Neuronal stem cell (in vitro differentiated cells): ENCODE measurements around the gene PCDHGC4.
A peak's percentile ranks its signal among the peaks of the same experiment; 100 is the strongest.

Experiments used
- DNase-seq: peaks from one replicate; pipeline ENCODE4 v3.0.0-alpha.2; 2013; ENCODE audit warnings: low spot score
- H2AFZ ChIP-seq: one replicate; pipeline ENCODE4 v1.6.1; 2013; ENCODE audit warnings: mild to moderate bottlenecking, low read length, inconsistent platforms
- H2AK5ac ChIP-seq: 2 replicates; pipeline ENCODE4 v1.6.1; 2013; ENCODE audit warnings: low read depth, mild to moderate bottlenecking, inconsistent platforms, low read length, moderate library complexity, mixed read lengths
- H2BK120ac ChIP-seq: 2 replicates; pipeline ENCODE4 v1.6.1; 2013; ENCODE audit warnings: low read depth, mild to moderate bottlenecking, inconsistent platforms, low read length, moderate library complexity, mixed read lengths
- H2BK12ac ChIP-seq: one replicate; pipeline ENCODE4 v1.6.1; 2013; ENCODE audit warnings: low read length, inconsistent platforms
- H2BK15ac ChIP-seq: 2 replicates; pipeline ENCODE4 v1.6.1; 2013; ENCODE audit warnings: mild to moderate bottlenecking, low read length, inconsistent platforms, mixed read lengths
- H2BK5ac ChIP-seq: one replicate; pipeline ENCODE4 v1.6.1; 2013; ENCODE audit warnings: inconsistent platforms, mild to moderate bottlenecking, low read length, moderate library complexity
- H3K14ac ChIP-seq: one replicate; pipeline ENCODE4 v1.6.1; 2013; ENCODE audit warnings: low read length, inconsistent platforms
- H3K18ac ChIP-seq: 2 replicates; pipeline ENCODE4 v1.6.1; 2013; ENCODE audit warnings: low read length, inconsistent platforms
- H3K23ac ChIP-seq: 2 replicates; pipeline ENCODE4 v1.6.1; 2013; ENCODE audit warnings: low read depth, mild to moderate bottlenecking, mixed read lengths, low read length, inconsistent platforms; ENCODE audit not compliant: poor library complexity
- H3K27ac ChIP-seq: replicated peaks from 3 replicates; pipeline ENCODE4 v1.5.1; 2013; ENCODE audit warnings: low read length, inconsistent platforms
- H3K27me3 ChIP-seq, 3 experiments: 2 replicates each; pipeline ENCODE4 v1.6.1; 2013; ENCODE audit warnings: low read length in 3 of 3, mild to moderate bottlenecking in 2 of 3, inconsistent platforms in 1 of 3, low read depth in 1 of 3, mixed read lengths in 1 of 3, moderate library complexity in 1 of 3; ENCODE audit not compliant: control insufficient read depth in 3 of 3, insufficient read depth in 3 of 3
- H3K36me3 ChIP-seq, 2 donors: replicated peaks in 1 of 2; 2 replicates each; pipeline ENCODE4 v1.6.1; 2013; ENCODE audit warnings: low read length in 2 of 2; ENCODE audit not compliant: control insufficient read depth in 2 of 2, insufficient read depth in 2 of 2
- H3K4ac ChIP-seq: 2 replicates; pipeline ENCODE4 v1.6.1; 2013; ENCODE audit warnings: inconsistent platforms, mild to moderate bottlenecking, low read length, moderate library complexity
- H3K4me1 ChIP-seq, 2 donors: 1 replicate in 1 of 2; 2 replicates in 1 of 2; pipeline ENCODE4 v1.6.1; 2013; ENCODE audit warnings: low read length in 2 of 2, low read depth in 1 of 2; ENCODE audit not compliant: control insufficient read depth in 2 of 2, insufficient read depth in 1 of 2
- H3K4me2 ChIP-seq: one replicate; pipeline ENCODE4 v1.6.1; 2013; ENCODE audit warnings: mild to moderate bottlenecking, low read length, inconsistent platforms; ENCODE audit not compliant: insufficient read depth, poor library complexity, severe bottlenecking
- H3K4me3 ChIP-seq, 2 donors: 2 replicates each; pipeline ENCODE4 v1.5.1; 2013; ENCODE audit warnings: low read length in 2 of 2, mild to moderate bottlenecking in 2 of 2, inconsistent platforms in 1 of 2, moderate library complexity in 1 of 2
- H3K79me1 ChIP-seq: one replicate; pipeline ENCODE4 v1.6.1; 2013; ENCODE audit warnings: low read depth, mild to moderate bottlenecking, inconsistent platforms, low read length, moderate library complexity
- H3K9ac ChIP-seq: one replicate; pipeline ENCODE4 v1.6.1; 2013; ENCODE audit warnings: mild to moderate bottlenecking, low read depth, low read length, inconsistent platforms; ENCODE audit not compliant: poor library complexity
- H3K9me3 ChIP-seq, 2 donors: replicated peaks in 1 of 2; 2 replicates each; pipeline versions ENCODE3 to v1.6.1; 2013; ENCODE audit warnings: low read length in 2 of 2, mild to moderate bottlenecking in 2 of 2, inconsistent platforms in 1 of 2, low read depth in 1 of 2, mixed read lengths in 1 of 2, moderate library complexity in 1 of 2; ENCODE audit not compliant: control insufficient read depth in 2 of 2, insufficient read depth in 1 of 2
- H4K8ac ChIP-seq: one replicate; pipeline ENCODE4 v1.6.1; 2013; ENCODE audit warnings: low read depth, mild to moderate bottlenecking, inconsistent platforms, low read length, moderate library complexity
- H4K91ac ChIP-seq: one replicate; pipeline ENCODE4 v1.6.1; 2013; ENCODE audit warnings: low read length, low read depth, mild to moderate bottlenecking, inconsistent platforms; ENCODE audit not compliant: poor library complexity
- WGBS, 2 donors: extraction: QIAGEN DNeasy Blood & Tissue Kit; methylation state at CpG; one replicate each; pipeline ENCODE4 v1.1.7; 2013; ENCODE audit warnings: missing lambda C conversion rate in 2 of 2, mixed read lengths in 1 of 2; ENCODE audit not compliant: insufficient read length in 2 of 2, insufficient replicate concordance in 1 of 2; ENCODE audit errors: extremely low coverage in 2 of 2; 5-methylcytosine and 5-hydroxymethylcytosine counted together

Gene PCDHGC4

DNA sequence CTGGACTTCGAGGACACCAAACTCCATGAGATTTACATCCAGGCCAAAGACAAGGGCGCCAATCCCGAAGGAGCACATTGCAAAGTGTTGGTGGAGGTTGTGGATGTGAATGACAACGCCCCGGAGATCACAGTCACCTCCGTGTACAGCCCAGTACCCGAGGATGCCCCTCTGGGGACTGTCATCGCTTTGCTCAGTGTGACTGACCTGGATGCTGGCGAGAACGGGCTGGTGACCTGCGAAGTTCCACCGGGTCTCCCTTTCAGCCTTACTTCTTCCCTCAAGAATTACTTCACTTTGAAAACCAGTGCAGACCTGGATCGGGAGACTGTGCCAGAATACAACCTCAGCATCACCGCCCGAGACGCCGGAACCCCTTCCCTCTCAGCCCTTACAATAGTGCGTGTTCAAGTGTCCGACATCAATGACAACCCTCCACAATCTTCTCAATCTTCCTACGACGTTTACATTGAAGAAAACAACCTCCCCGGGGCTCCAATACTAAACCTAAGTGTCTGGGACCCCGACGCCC, 7.7 kb upstream of the PCDHGC4 start:
- peak overlapping the region; percentile 89 for H3K18ac ChIP-seq
- H4K91ac ChIP-seq: no peak overlapping the region
- peak overlapping the region in 1 of 2 donors; percentile 84 for H3K4me3 ChIP-seq
- H3K27me3 ChIP-seq: no peaks in the 10 kb centered on the region
- H4K8ac ChIP-seq: no peak overlapping the region
- no peak for DNase-seq
- no peak overlapping the region for H3K14ac ChIP-seq
- H3K23ac ChIP-seq: peak overlapping the region; percentile 8
- no peak overlapping the region for H2AFZ ChIP-seq
- peaks cover 14% of the 10 kb centered on the region for H3K79me1 ChIP-seq
- no peak overlapping the region for H2BK120ac ChIP-seq
- H3K4me2 ChIP-seq: peak overlapping the region; percentile 95
- H2AK5ac ChIP-seq: peak overlapping the region; percentile 82
- H3K27ac ChIP-seq: no peak overlapping the region
- H2BK15ac ChIP-seq: no peak overlapping the region
- H2BK12ac ChIP-seq: no peak overlapping the region
- H3K4me1 ChIP-seq: peaks cover 0 to 9% of the 10 kb centered on the region in 2 donors
- peak overlapping the region; percentile 2 for H3K9ac ChIP-seq
- WGBS, 2 donors: no CpG with 5 or more reads among the region's 24 CpGs
- no peak overlapping the region for H2BK5ac ChIP-seq
- H3K9me3 ChIP-seq: peaks cover 17 to 42% of the 10 kb centered on the region in 2 donors
- H3K36me3 ChIP-seq: peaks cover 12 to 37% of the 10 kb centered on the region in 2 donors
- no peak overlapping the region for H3K4ac ChIP-seq

- Histone ChIP-seq H3K27me3 (no peaks in the 10 kb centered on the region), H3K79me1 (peaks cover 14% of the 10 kb centered on the region), H3K9me3 (peaks cover 17 to 43% of the 10 kb centered on the region in 2 donors), H2BK15ac (no peak overlapping the region), H3K4me1 (peaks cover 0 to 9% of the 10 kb centered on the region in 2 donors), H3K9ac (no peak overlapping the region), H3K36me3 (peaks cover 12 to 37% of the 10 kb centered on the region in 2 donors), H3K18ac (no peak overlapping the region), H2BK120ac (no peak overlapping the region), H2AK5ac (no peak overlapping the region), H3K27ac (no peak overlapping the region), H2AFZ (no peak overlapping the region), H3K4ac (no peak overlapping the region), H3K4me3 (no peak overlapping the region), H3K4me2 (no peak overlapping the region), H4K91ac (no peak overlapping the region), H4K8ac (no peak overlapping the region), H3K23ac (no peak overlapping the region), H3K14ac (no peak overlapping the region), H2BK12ac (no peak overlapping the region), H2BK5ac (no peak overlapping the region)
- WGBS, 2 donors: no CpG with 5 or more reads among the region's 13 CpGs
- no peak for DNase-seq
These were observed 7.0 kb upstream of the PCDHGC4 start for GRCh38 chr5:141477815-141478214.

GRCh38 chr5:141478321-141478945, 6.4 kb upstream of the PCDHGC4 start:
- H3K36me3 ChIP-seq: peaks cover 12 to 37% of the 10 kb centered on the region in 2 donors
- no peak overlapping the region for H2BK12ac ChIP-seq
- no peaks in the 10 kb centered on the region for H3K27me3 ChIP-seq
- H4K8ac ChIP-seq: no peak overlapping the region
- H3K4me3 ChIP-seq: no peak overlapping the region
- no peak overlapping the region for H3K23ac ChIP-seq
- WGBS, 2 donors: no CpG with 5 or more reads among the region's 20 CpGs
- peaks cover 0 to 11% of the 10 kb centered on the region in 2 donors for H3K4me1 ChIP-seq
- H2BK5ac ChIP-seq: no peak overlapping the region
- peaks cover 17 to 47% of the 10 kb centered on the region in 2 donors for H3K9me3 ChIP-seq
- no peak overlapping the region for H3K14ac ChIP-seq
- no peak overlapping the region for H2AFZ ChIP-seq
- H4K91ac ChIP-seq: no peak overlapping the region
- H2BK120ac ChIP-seq: no peak overlapping the region
- DNase-seq: no peak
- H2BK15ac ChIP-seq: no peak overlapping the region
- H2AK5ac ChIP-seq: no peak overlapping the region
- peaks cover 14% of the 10 kb centered on the region for H3K79me1 ChIP-seq
- H3K9ac ChIP-seq: no peak overlapping the region
- H3K18ac ChIP-seq: no peak overlapping the region
- H3K4ac ChIP-seq: no peak overlapping the region
- H3K4me2 ChIP-seq: no peak overlapping the region
- H3K27ac ChIP-seq: no peak overlapping the region

DNA sequence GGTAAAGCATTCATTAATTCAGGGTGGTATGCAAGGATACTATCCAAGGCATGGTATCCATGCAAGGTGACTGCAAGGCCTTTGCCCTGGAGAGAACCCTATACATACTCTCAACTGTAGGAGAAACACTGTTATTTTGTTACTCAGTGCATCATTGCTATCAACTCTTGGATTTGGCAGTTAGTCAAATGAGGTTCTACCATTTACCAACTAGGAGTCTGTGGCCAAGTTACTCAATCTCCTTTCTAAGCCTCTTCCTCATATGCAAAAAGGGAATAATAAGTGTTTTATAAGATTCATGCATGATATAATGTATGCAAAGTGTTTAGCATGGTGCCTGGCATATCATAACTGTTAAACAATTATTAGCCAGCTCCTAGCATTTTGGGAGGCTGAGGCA, 5.1 kb upstream of the PCDHGC4 start:
- Histone ChIP-seq H2AFZ (no peak overlapping the region), H3K18ac (no peak overlapping the region), H3K23ac (no peak overlapping the region), H3K27me3 (no peaks in the 10 kb centered on the region), H3K79me1 (peaks cover 14% of the 10 kb centered on the region), H2BK12ac (no peak overlapping the region), H3K4me2 (no peak overlapping the region), H2BK5ac (no peak overlapping the region), H4K91ac (no peak overlapping the region), H3K9ac (no peak overlapping the region), H3K4me1 (peaks cover 0 to 17% of the 10 kb centered on the region in 2 donors), H3K9me3 (peaks cover 17 to 59% of the 10 kb centered on the region in 2 donors), H2BK120ac (no peak overlapping the region), H4K8ac (no peak overlapping the region), H3K4ac (no peak overlapping the region), H3K4me3 (no peak overlapping the region), H2BK15ac (no peak overlapping the region), H3K27ac (no peak overlapping the region), H2AK5ac (no peak overlapping the region), H3K36me3 (peaks cover 12 to 37% of the 10 kb centered on the region in 2 donors), H3K14ac (no peak overlapping the region)
- DNase-seq: no peak
